ENCODE data around the gene GBP3.
"Not testable (repeated sequence)": the region's sequence is repeated elsewhere in the genome, so short reads cannot be mapped to it uniquely, and the experiment has no call there.

Gene GBP3

GRCh38 chr1:89063094-89063493 is 40.4 kb upstream of the GBP3 start:
- no peak for DNase-seq (ENCODE audit: low read depth)
- no peak overlapping the region for H3K4me3 ChIP-seq (ENCODE audit: control insufficient read depth, low read depth, low read length)
- no peak for TF ChIP-seq CTCF (IDR thresholded peaks at IDR 0.05; ENCODE audit: control insufficient read depth, insufficient read depth, low read depth, low read length, missing control alignments)

GRCh38 chr1:89060091-89060490 is 37.4 kb upstream of the GBP3 start:
- TF ChIP-seq CTCF (IDR thresholded peaks at IDR 0.05; ENCODE audit: control insufficient read depth, insufficient read depth, low read depth, low read length, missing control alignments): no peak
- no peak for DNase-seq (ENCODE audit: low read depth)
- H3K4me3 ChIP-seq (ENCODE audit: control insufficient read depth, low read depth, low read length): no peak overlapping the region

GRCh38 chr1:89051955-89052312 is 29.3 kb upstream of the GBP3 start:
- DNase-seq (ENCODE audit: low read depth): no peak
- no peak overlapping the region for H3K4me3 ChIP-seq (ENCODE audit: control insufficient read depth, low read depth, low read length)
- no peak for TF ChIP-seq CTCF (IDR thresholded peaks at IDR 0.05; ENCODE audit: control insufficient read depth, insufficient read depth, low read depth, low read length, missing control alignments)

- no peak overlapping the region for H3K4me3 ChIP-seq (ENCODE audit: control insufficient read depth, low read depth, low read length)
- DNase-seq (ENCODE audit: low read depth): no peak
- TF ChIP-seq CTCF (IDR thresholded peaks at IDR 0.05; ENCODE audit: control insufficient read depth, insufficient read depth, low read depth, low read length, missing control alignments): no peak
These were observed 28.8 kb upstream of the GBP3 start for GRCh38 chr1:89051300-89051954.

GRCh38 chr1:89050649-89051033 is 28.0 kb upstream of the GBP3 start:
- H3K4me3 ChIP-seq (ENCODE audit: control insufficient read depth, low read depth, low read length): no peak overlapping the region
- no peak for TF ChIP-seq CTCF (IDR thresholded peaks at IDR 0.05; ENCODE audit: control insufficient read depth, insufficient read depth, low read depth, low read length, missing control alignments)
- DNase-seq (ENCODE audit: low read depth): no peak

GRCh38 chr1:89049901-89050648 is 27.4 kb upstream of the GBP3 start:
- not testable (repeated sequence) for H3K4me3 ChIP-seq (ENCODE audit: control insufficient read depth, low read depth, low read length)

GRCh38 chr1:89049187-89049586 is 26.5 kb upstream of the GBP3 start:
- H3K4me3 ChIP-seq (ENCODE audit: control insufficient read depth, low read depth, low read length); DNase-seq (ENCODE audit: low read depth): not testable (repeated sequence)

More at GRCh38 chr1:89049901-89050648, 27.4 kb upstream of the GBP3 start:
- DNase-seq (ENCODE audit: low read depth): not testable (repeated sequence)
